ENCODE data around the gene DLG2. TPM values are rescaled to one million over a fixed set of nuclear protein-coding genes. Genes with fewer than 3 reads are reported as not detected.

The DLG2 gene
- total and polyA plus RNA-seq, 4 donors, result 0.30 to 5.5 (median 0.68) TPM

DNA sequence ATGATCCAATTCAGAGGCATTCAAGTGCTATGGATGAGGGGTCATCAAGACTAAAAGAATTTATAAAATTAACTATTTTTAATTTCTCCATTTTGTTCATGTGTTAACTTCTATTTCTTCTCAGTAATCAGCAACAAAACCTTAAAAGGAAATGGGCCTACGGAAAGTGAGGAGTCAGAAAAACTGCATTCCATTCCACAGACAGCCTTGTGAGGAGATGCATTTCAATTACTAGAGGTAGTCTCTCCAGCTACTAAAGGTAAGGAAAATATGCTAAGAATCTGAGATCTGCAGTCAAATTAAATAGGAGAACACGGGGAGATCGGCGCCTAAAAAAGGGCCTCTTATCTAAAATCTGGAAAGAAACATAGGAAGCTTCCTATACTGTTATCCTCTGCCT, 661.7 kb downstream of the DLG2 start (continued):
- TF ChIP-seq, protein P1, sequence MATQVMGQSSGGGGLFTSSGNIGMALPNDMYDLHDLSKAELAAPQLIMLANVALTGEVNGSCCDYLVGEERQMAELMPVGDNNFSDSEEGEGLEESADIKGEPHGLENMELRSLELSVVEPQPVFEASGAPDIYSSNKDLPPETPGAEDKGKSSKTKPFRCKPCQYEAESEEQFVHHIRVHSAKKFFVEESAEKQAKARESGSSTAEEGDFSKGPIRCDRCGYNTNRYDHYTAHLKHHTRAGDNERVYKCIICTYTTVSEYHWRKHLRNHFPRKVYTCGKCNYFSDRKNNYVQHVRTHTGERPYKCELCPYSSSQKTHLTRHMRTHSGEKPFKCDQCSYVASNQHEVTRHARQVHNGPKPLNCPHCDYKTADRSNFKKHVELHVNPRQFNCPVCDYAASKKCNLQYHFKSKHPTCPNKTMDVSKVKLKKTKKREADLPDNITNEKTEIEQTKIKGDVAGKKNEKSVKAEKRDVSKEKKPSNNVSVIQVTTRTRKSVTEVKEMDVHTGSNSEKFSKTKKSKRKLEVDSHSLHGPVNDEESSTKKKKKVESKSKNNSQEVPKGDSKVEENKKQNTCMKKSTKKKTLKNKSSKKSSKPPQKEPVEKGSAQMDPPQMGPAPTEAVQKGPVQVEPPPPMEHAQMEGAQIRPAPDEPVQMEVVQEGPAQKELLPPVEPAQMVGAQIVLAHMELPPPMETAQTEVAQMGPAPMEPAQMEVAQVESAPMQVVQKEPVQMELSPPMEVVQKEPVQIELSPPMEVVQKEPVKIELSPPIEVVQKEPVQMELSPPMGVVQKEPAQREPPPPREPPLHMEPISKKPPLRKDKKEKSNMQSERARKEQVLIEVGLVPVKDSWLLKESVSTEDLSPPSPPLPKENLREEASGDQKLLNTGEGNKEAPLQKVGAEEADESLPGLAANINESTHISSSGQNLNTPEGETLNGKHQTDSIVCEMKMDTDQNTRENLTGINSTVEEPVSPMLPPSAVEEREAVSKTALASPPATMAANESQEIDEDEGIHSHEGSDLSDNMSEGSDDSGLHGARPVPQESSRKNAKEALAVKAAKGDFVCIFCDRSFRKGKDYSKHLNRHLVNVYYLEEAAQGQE (IDR thresholded peaks at IDR 0.05), result no peak
- TF ChIP-seq NR2F2 (IDR thresholded peaks at IDR 0.05), result no peak
- no peak for TF ChIP-seq RAD21 (IDR thresholded peaks at IDR 0.05)
- TF ChIP-seq HNF4A (conservative IDR thresholded peaks at IDR 0.05), result no peak
- TF ChIP-seq YY1 (IDR thresholded peaks at IDR 0.05), result no peak
- TF ChIP-seq JUND (IDR thresholded peaks at IDR 0.05), result no peak
- TF ChIP-seq SP1 (IDR thresholded peaks at IDR 0.05), result no peak
- TF ChIP-seq TAF1 (conservative IDR thresholded peaks at IDR 0.05), result no peak
- TF ChIP-seq HNF4G (IDR thresholded peaks at IDR 0.05), result no peak
- no peak for TF ChIP-seq FOXA1 (IDR thresholded peaks at IDR 0.05)
- no peak for TF ChIP-seq GABPA (IDR thresholded peaks at IDR 0.05 in 1 of 2, conservative IDR thresholded peaks at IDR 0.05 in 1 of 2)
- no peak for TF ChIP-seq EGR1 (IDR thresholded peaks at IDR 0.05; ENCODE audit: low read depth in 2 of 2)
- no peak for TF ChIP-seq FOXA2 (IDR thresholded peaks at IDR 0.05)
- no peak for TF ChIP-seq RXRA (IDR thresholded peaks at IDR 0.05)

DNA sequence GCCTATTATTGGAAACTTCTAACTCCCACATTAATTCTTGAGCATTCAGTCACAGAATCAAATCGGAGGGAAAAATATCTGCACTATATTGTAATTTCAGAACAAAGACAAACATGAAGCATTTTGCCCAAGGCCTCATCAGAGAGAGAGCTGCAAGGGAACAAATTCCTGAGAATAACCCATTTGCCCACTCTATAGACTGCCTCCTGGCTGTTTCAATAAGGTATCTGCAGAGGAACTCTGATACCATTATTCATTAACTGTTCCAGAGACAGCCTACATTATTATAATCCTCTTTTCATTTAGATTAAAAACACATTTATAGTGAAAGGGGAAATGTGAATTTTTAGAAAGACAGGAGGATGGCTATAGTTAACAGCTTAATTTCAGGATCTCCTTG, 663.9 kb downstream of the DLG2 start:
- WGBS, result 77% methylated on average over 1 of the region's 1 CpG
- Histone ChIP-seq H3K9ac (ENCODE audit: low read depth in 1 of 2, low read length in 2 of 2) (no peak overlapping the region), H3K27ac (ENCODE audit: low read depth in 1 of 2, low read length in 2 of 2) (no peak overlapping the region), H3K9me3 (ENCODE audit: control insufficient read depth in 4 of 4, low read length in 3 of 4) (no peaks in the 10 kb centered on the region), H3K36me3 (ENCODE audit: control insufficient read depth in 4 of 4, insufficient read depth in 3 of 4, low read depth in 1 of 4, low read length in 3 of 4) (no peaks in the 10 kb centered on the region), H3K4me1 (ENCODE audit: control insufficient read depth in 4 of 4, insufficient read depth in 4 of 4, low read length in 3 of 4) (no peaks in the 10 kb centered on the region), H3K4me3 (ENCODE audit: low read depth in 1 of 3, low read length in 3 of 3) (no peak overlapping the region), H3K27me3 (ENCODE audit: control insufficient read depth in 4 of 4, insufficient read depth in 4 of 4, low read length in 3 of 4) (no peaks in the 10 kb centered on the region)
- DNase-seq (ENCODE audit: low spot score), result no peak
- TF ChIP-seq JUND (IDR thresholded peaks at IDR 0.05) (no peak), YY1 (IDR thresholded peaks at IDR 0.05) (no peak), TAF1 (conservative IDR thresholded peaks at IDR 0.05) (no peak), HNF4G (IDR thresholded peaks at IDR 0.05) (no peak), EGR1 (IDR thresholded peaks at IDR 0.05; ENCODE audit: low read depth in 2 of 2) (no peak), FOXA1 (IDR thresholded peaks at IDR 0.05) (no peak)
- TF ChIP-seq, protein P2, sequence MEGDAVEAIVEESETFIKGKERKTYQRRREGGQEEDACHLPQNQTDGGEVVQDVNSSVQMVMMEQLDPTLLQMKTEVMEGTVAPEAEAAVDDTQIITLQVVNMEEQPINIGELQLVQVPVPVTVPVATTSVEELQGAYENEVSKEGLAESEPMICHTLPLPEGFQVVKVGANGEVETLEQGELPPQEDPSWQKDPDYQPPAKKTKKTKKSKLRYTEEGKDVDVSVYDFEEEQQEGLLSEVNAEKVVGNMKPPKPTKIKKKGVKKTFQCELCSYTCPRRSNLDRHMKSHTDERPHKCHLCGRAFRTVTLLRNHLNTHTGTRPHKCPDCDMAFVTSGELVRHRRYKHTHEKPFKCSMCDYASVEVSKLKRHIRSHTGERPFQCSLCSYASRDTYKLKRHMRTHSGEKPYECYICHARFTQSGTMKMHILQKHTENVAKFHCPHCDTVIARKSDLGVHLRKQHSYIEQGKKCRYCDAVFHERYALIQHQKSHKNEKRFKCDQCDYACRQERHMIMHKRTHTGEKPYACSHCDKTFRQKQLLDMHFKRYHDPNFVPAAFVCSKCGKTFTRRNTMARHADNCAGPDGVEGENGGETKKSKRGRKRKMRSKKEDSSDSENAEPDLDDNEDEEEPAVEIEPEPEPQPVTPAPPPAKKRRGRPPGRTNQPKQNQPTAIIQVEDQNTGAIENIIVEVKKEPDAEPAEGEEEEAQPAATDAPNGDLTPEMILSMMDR (IDR thresholded peaks at IDR 0.05; ENCODE audit: low read depth, low read length, missing input control), result no peak
- TF ChIP-seq, protein P3, sequence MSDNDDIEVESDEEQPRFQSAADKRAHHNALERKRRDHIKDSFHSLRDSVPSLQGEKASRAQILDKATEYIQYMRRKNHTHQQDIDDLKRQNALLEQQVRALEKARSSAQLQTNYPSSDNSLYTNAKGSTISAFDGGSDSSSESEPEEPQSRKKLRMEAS (IDR thresholded peaks at IDR 0.05), result no peak

DNA sequence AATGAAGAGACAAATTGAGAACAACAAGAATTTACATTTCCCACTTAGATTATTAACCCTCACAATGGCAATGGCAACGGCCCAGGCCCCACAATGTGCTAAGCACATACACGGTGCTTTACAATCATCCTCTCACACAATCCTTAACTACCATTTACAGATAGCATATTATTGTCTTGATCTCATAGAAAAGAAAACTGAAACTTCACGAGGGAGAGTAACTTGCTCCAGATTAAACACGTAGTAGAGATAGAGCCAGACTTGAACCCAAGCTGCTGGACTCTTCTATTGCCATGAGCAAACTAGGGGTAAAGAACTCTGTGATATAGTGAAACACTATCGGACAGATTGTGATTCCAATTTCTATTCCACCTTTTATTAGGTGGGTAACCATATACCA, 665.1 kb downstream of the DLG2 start:
- Histone ChIP-seq H3K27ac (ENCODE audit: low read depth in 1 of 2, low read length in 2 of 2) (no peak overlapping the region), H3K9ac (ENCODE audit: low read depth in 1 of 2, low read length in 2 of 2) (no peak overlapping the region), H3K4me1 (ENCODE audit: control insufficient read depth in 4 of 4, insufficient read depth in 4 of 4, low read length in 3 of 4) (no peaks in the 10 kb centered on the region), H3K36me3 (ENCODE audit: control insufficient read depth in 4 of 4, insufficient read depth in 3 of 4, low read depth in 1 of 4, low read length in 3 of 4) (no peaks in the 10 kb centered on the region), H3K9me3 (ENCODE audit: control insufficient read depth in 4 of 4, low read length in 3 of 4) (no peaks in the 10 kb centered on the region), H3K27me3 (ENCODE audit: control insufficient read depth in 4 of 4, insufficient read depth in 4 of 4, low read length in 3 of 4) (no peaks in the 10 kb centered on the region), H3K4me3 (ENCODE audit: low read depth in 1 of 3, low read length in 3 of 3) (no peak overlapping the region)
- TF ChIP-seq HNF4G (IDR thresholded peaks at IDR 0.05) (no peak), HNF4A (conservative IDR thresholded peaks at IDR 0.05) (no peak), FOXA2 (IDR thresholded peaks at IDR 0.05) (no peak), YY1 (IDR thresholded peaks at IDR 0.05) (no peak), EGR1 (IDR thresholded peaks at IDR 0.05; ENCODE audit: low read depth in 2 of 2) (no peak)
- TF ChIP-seq, protein P1 (IDR thresholded peaks at IDR 0.05), result no peak
- TF ChIP-seq, protein P3 (IDR thresholded peaks at IDR 0.05), result no peak
- WGBS, result 78% methylated on average over 5 of the region's 5 CpGs
- no peak for DNase-seq (ENCODE audit: low spot score)
